ENCODE data around the gene EQTN.
A peak's percentile ranks its signal among the peaks of the same experiment; 100 is the strongest.

The EQTN gene

GRCh38 chr9:27297050-27297449 is at the start of gene EQTN:
TSS of gene EQTN (minus strand) at chr9:27297150. CDS start at chr9:27297055, 95 bp downstream.
- DNase-seq = no peak

- DNase-seq = no peak
Observed at GRCh38 chr9:27344776-27345175, 47.8 kb upstream of the EQTN start.

- no peak for DNase-seq
Observed at GRCh38 chr9:27341545-27342294, 44.8 kb upstream of the EQTN start.

GRCh38 chr9:27340961-27341511 is 44.1 kb upstream of the EQTN start:
- no peak for DNase-seq

- DNase-seq = no peak
Observed at GRCh38 chr9:27340285-27340674, 43.3 kb upstream of the EQTN start.

- no peak for DNase-seq
Observed at GRCh38 chr9:27339661-27340284, 42.8 kb upstream of the EQTN start.

GRCh38 chr9:27338527-27338903 is 41.6 kb upstream of the EQTN start:
- DNase-seq = no peak

GRCh38 chr9:27337833-27338526 is 41.0 kb upstream of the EQTN start:
- DNase-seq = no peak

- no peak for DNase-seq
Observed at GRCh38 chr9:27337236-27337635, 40.3 kb upstream of the EQTN start.

- DNase-seq = no peak
Observed at GRCh38 chr9:27336829-27337228, 39.9 kb upstream of the EQTN start.

GRCh38 chr9:27336126-27336525 is 39.2 kb upstream of the EQTN start:
- no peak for DNase-seq

- DNase-seq = no peak
Observed at GRCh38 chr9:27335075-27335474, 38.1 kb upstream of the EQTN start.

GRCh38 chr9:27333241-27334052 is 36.5 kb upstream of the EQTN start:
- DNase-seq = peak; percentile 45 to 83

- DNase-seq = no peak
Observed at GRCh38 chr9:27331393-27331792, 34.4 kb upstream of the EQTN start.

- no peak for DNase-seq
Observed at GRCh38 chr9:27329291-27329690, 32.3 kb upstream of the EQTN start.

- DNase-seq = no peak
Observed at GRCh38 chr9:27328483-27328882, 31.5 kb upstream of the EQTN start.

GRCh38 chr9:27311184-27311583 is 14.2 kb upstream of the EQTN start:
- DNase-seq = no peak

- DNase-seq = no peak
Observed at GRCh38 chr9:27310582-27310981, 13.6 kb upstream of the EQTN start.

- DNase-seq = no peak
Observed at GRCh38 chr9:27308691-27309390, 11.9 kb upstream of the EQTN start.

- DNase-seq = no peak
Observed at GRCh38 chr9:27304521-27304920, 7.6 kb upstream of the EQTN start.

- no peak for DNase-seq
Observed at GRCh38 chr9:27303219-27303618, 6.3 kb upstream of the EQTN start.

- DNase-seq = no peak
Observed at GRCh38 chr9:27293996-27294395, 3.0 kb downstream of the EQTN start.
